ENCODE results near the gene LYL1. TPM values are rescaled to one million over a fixed set of nuclear protein-coding genes. Genes with fewer than 3 reads are reported as not detected.

LYL1 gene
- total RNA-seq, 1 experiment from 2014 or later = 0.63 TPM

DNA sequence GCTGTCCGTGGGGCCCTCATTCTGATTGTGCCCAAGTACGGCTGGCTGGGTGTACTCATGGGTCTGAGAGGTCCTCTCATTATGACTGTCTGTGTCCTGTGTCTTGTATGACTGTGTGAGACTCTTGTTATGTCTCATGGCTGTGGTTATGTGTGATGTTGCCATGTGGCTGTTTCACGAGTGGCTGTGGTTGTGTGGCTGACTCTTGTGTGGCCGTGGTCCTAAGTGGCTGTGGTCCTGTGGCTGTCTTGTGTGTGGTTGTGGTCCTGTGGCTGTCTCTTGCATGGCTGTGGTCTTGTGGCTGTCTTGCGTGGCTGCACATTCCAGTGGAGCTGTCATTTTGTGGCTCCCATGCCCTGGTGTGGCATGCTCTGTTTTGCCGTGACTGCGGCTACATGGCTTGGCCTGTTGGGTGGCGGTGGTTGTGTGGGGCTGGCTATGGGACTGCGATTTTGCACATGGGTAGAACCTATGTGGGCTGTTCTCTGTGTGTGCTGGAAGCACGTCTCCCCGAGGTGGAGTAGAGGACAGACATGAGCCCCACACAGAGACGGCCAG is 2.5 kb downstream of the LYL1 start:
- Histone ChIP-seq H3K79me2 (ENCODE audit: insufficient read depth, low read length) (no peaks in the 10 kb centered on the region), H4K5ac (ENCODE audit: insufficient read length, low read depth, low read length) (no peak overlapping the region), H2BK120ac (ENCODE audit: low read depth, low read length, poor library complexity, severe bottlenecking) (no peak overlapping the region), H4K20me1 (ENCODE audit: control insufficient read depth, insufficient read depth, insufficient read length) (peaks cover 3% of the 10 kb centered on the region), H3K23ac (ENCODE audit: insufficient read length, low read depth, low read length) (no peak overlapping the region), H3K27me3 (ENCODE audit: insufficient read depth, low read length) (peaks cover 33% of the 10 kb centered on the region; the same call in 1 of the 2 replicates), H2AK5ac (ENCODE audit: insufficient read length, low read length) (no peak overlapping the region), H4K8ac (replicated peaks; ENCODE audit: insufficient read length, low read depth, low read length) (no peak overlapping the region), H3K4me1 (ENCODE audit: insufficient read depth, low read length) (no peaks in the 10 kb centered on the region), H3K4ac (ENCODE audit: low read depth, low read length) (no peak overlapping the region), H3K23me2 (ENCODE audit: insufficient read length, low read depth, low read length, poor library complexity, severe bottlenecking) (peaks cover 12% of the 10 kb centered on the region), H2BK20ac (ENCODE audit: low read depth, low read length, poor library complexity, severe bottlenecking) (no peak overlapping the region), H3K18ac (ENCODE audit: insufficient read length, low read depth, low read length) (no peak overlapping the region), H2AFZ (ENCODE audit: low read length) (no peak overlapping the region), H3K4me2 (ENCODE audit: insufficient read depth, insufficient read length, low read length) (no peak overlapping the region), H2BK5ac (ENCODE audit: insufficient read length, low read length) (no peak overlapping the region), H4K91ac (ENCODE audit: insufficient read length, low read depth, low read length) (no peak overlapping the region), H3K79me1 (ENCODE audit: insufficient read depth, low read depth, low read length, poor library complexity, severe bottlenecking) (no peaks in the 10 kb centered on the region), H3K27ac (ENCODE audit: insufficient read length, low read depth, low read length) (no peak overlapping the region), H3K56ac (ENCODE audit: insufficient read length, low read depth, low read length) (no peak overlapping the region), H2BK15ac (ENCODE audit: low read depth, low read length) (no peak overlapping the region), H3K9ac (ENCODE audit: extremely low read depth, insufficient read length, low read length) (no peak overlapping the region), H3K9me3 (ENCODE audit: control insufficient read depth, low read depth, low read length) (no peaks in the 10 kb centered on the region), H3K14ac (ENCODE audit: insufficient read depth, low read length) (no peak overlapping the region), H3T11ph (ENCODE audit: low read length) (no peak overlapping the region), H2BK12ac (ENCODE audit: insufficient read length, low read depth, low read length) (no peak overlapping the region)
- Mint-ChIP-seq H3K27ac (no peak overlapping the region), H3K36me3 (ENCODE audit: insufficient read depth in 1 of 3, low read depth in 3 of 3) (peaks cover 0 to 3% (median 2%) of the 10 kb centered on the region in 3 experiments; a peak in 3 of 7 replicates), H3K9me3 (peaks cover 7% of the 10 kb centered on the region in 2 experiments; a peak in 4 of 5 replicates), H3K27me3 (ENCODE audit: low read depth) (peaks cover 74% of the 10 kb centered on the region), H3K4me3 (peak overlapping the region in 1 of 2 experiments; percentile 63; a peak in 2 of 5 replicates), H3K4me1 (peaks cover 21 to 35% of the 10 kb centered on the region in 2 experiments)
- TF ChIP-seq, protein P1, sequence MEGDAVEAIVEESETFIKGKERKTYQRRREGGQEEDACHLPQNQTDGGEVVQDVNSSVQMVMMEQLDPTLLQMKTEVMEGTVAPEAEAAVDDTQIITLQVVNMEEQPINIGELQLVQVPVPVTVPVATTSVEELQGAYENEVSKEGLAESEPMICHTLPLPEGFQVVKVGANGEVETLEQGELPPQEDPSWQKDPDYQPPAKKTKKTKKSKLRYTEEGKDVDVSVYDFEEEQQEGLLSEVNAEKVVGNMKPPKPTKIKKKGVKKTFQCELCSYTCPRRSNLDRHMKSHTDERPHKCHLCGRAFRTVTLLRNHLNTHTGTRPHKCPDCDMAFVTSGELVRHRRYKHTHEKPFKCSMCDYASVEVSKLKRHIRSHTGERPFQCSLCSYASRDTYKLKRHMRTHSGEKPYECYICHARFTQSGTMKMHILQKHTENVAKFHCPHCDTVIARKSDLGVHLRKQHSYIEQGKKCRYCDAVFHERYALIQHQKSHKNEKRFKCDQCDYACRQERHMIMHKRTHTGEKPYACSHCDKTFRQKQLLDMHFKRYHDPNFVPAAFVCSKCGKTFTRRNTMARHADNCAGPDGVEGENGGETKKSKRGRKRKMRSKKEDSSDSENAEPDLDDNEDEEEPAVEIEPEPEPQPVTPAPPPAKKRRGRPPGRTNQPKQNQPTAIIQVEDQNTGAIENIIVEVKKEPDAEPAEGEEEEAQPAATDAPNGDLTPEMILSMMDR (conservative IDR thresholded peaks at IDR 0.05) = no peak
- no CpG with 5 or more reads among the region's 12 CpGs for WGBS (ENCODE audit: extremely low coverage, insufficient read length, low lambda C conversion rate)
- no peak for DNase-seq

Data from H9 (cell line).